ENCODE data around the gene OLFML3. TPM values are rescaled to one million over a fixed set of nuclear protein-coding genes. Genes with fewer than 3 reads are reported as not detected.

OLFML3 gene
- total RNA-seq, 5 donors from 2014 or later (not counting 1 experiment from before 2014, with no cell fraction given) = 0.23 to 1.2 (median 0.63) TPM

DNA sequence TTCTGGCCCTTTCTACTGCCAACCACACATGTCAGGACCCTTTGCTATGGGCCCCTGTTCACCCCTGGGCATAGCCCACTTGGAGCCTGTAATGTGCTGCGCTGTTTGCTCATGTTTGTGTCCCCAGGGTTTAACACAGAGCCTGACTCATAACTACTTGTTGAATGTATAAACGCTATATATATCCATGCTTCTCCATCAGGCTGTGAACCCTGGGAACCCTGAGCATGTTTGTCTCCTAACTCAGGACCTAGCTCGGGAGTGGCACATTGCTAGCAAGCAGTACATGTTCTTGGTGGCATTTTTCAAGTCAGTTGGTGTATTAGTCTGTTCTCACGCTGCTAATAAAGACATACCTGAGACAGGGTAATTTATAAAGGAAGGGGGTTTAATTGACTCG, 8.0 kb downstream of the OLFML3 start:
- Histone ChIP-seq H3K4me1 (ENCODE audit: control insufficient read depth in 1 of 2, extremely low read depth in 1 of 2, insufficient read depth in 2 of 2, low read length in 2 of 2) (no peaks in the 10 kb centered on the region), H3K9me3 (no peaks in the 10 kb centered on the region), H3K27ac (ENCODE audit: low read length) (no peak overlapping the region), H3K4me3 (ENCODE audit: control insufficient read depth in 1 of 2, extremely low read depth in 1 of 2, low read length in 1 of 2) (no peak overlapping the region), H3K27me3 (replicated peaks in 1 of 2; ENCODE audit: control insufficient read depth in 2 of 2, extremely low read depth in 1 of 2, insufficient read depth in 2 of 2, low read length in 1 of 2) (no peaks in the 10 kb centered on the region), H3K36me3 (ENCODE audit: control insufficient read depth in 2 of 2, extremely low read depth in 1 of 2, insufficient read depth in 1 of 2, low read length in 1 of 2) (no peaks in the 10 kb centered on the region)
- ChIA-PET CTCF (no interaction called here), POLR2A (no interaction called here)
- no peaks in the 10 kb centered on the region for H3K36me3 Mint-ChIP-seq
- H3K9me3 Mint-ChIP-seq = no peaks in the 10 kb centered on the region
- H3K4me1 Mint-ChIP-seq = peaks cover 0 to 6% (median 3%) of the 10 kb centered on the region in 3 donors
- no peaks in the 10 kb centered on the region for H3K27me3 Mint-ChIP-seq
- no peak for DNase-seq
- 93% methylated on average over 2 of the region's 5 CpGs for WGBS (ENCODE audit: insufficient coverage)
- no peak overlapping the region for H3K4me3 Mint-ChIP-seq
- H3K27ac Mint-ChIP-seq = no peak overlapping the region
- no peak for ATAC-seq (replicated peaks in 1 of 4)

DNA sequence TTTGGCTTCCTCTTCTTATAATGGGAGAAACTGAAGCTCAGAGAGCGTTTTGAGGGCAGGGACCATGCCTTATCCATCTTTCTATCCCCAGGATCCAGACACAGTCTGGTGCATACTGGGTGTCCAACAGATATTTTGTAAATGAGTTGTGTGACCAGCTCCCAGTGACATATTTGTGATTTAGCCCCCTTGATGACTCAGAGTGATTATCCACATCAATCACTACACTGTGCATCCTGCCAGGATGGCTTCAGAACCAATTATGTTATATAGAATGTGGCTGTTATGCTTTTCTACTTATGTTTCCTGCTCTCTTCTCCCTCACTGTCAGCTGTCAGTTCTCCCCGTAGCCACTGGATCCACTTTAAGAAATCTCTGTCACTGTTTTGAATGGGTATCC, 11.3 kb downstream of the OLFML3 start:
- Mint-ChIP-seq H3K36me3 (peaks cover 8% of the 10 kb centered on the region), H3K4me3 (no peak overlapping the region), H3K27me3 (peaks cover 4 to 5% of the 10 kb centered on the region in 2 donors), H3K9me3 (peaks cover 9 to 16% (median 14%) of the 10 kb centered on the region in 3 donors), H3K27ac (no peak overlapping the region), H3K4me1 (no peaks in the 10 kb centered on the region)
- Histone ChIP-seq H3K27ac (ENCODE audit: low read length) (no peak overlapping the region), H3K4me3 (ENCODE audit: control insufficient read depth in 1 of 2, extremely low read depth in 1 of 2, low read length in 1 of 2) (no peak overlapping the region), H3K9me3 (peaks cover 3% of the 10 kb centered on the region), H3K4me1 (ENCODE audit: control insufficient read depth in 1 of 2, extremely low read depth in 1 of 2, insufficient read depth in 2 of 2, low read length in 2 of 2) (no peaks in the 10 kb centered on the region), H3K36me3 (ENCODE audit: control insufficient read depth in 2 of 2, extremely low read depth in 1 of 2, insufficient read depth in 1 of 2, low read length in 1 of 2) (no peaks in the 10 kb centered on the region), H3K27me3 (replicated peaks in 1 of 2; ENCODE audit: control insufficient read depth in 2 of 2, extremely low read depth in 1 of 2, insufficient read depth in 2 of 2, low read length in 1 of 2) (peaks cover 0 to 14% of the 10 kb centered on the region in 2 experiments)
- ChIA-PET CTCF (interaction anchor here in 1 of 2 donors (0.6 kb wide), 1 partner anchor 299 kb away, joined by 6 read pairs; no protein-coding TSS in a partner anchor), POLR2A (no interaction called here)
- DNase-seq = no peak
- no CpG with 5 or more reads among the region's 2 CpGs for WGBS (ENCODE audit: insufficient coverage)
- ATAC-seq (replicated peaks in 1 of 4) = no peak

DNA sequence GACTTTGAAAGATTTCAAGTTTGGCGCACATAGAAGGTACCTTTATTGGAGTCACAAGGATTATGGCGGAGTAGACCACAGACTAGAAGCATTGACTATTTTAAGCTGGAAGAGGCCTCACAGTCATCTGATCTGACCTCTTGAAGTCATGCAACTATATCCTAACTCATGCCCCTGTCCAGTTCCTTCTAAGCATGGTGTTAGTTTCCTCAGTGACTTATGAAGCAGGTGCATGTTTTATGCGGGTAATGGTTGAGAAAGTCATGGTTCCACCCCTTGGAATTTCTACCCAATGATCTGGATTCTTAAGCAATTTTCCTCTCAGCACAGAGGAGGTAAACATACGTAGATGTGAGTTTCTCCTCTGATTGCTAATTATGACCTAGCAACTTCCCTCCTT, 11.7 kb downstream of the OLFML3 start:
- no CpG with 5 or more reads among the region's 4 CpGs for WGBS (ENCODE audit: insufficient coverage)
- H3K9me3 ChIP-seq = peaks cover 3% of the 10 kb centered on the region
- H3K27ac Mint-ChIP-seq = no peak overlapping the region
- no peak overlapping the region for H3K4me3 Mint-ChIP-seq
- ChIA-PET POLR2A (no interaction called here), CTCF (interaction anchor here in 1 of 2 donors (0.6 kb wide), 1 partner anchor 298 kb away, joined by 6 read pairs; no protein-coding TSS in a partner anchor)
- peaks cover 4 to 5% of the 10 kb centered on the region in 2 donors for H3K27me3 Mint-ChIP-seq
- DNase-seq = no peak
- peaks cover 11 to 18% (median 15%) of the 10 kb centered on the region in 3 donors for H3K9me3 Mint-ChIP-seq
- no peaks in the 10 kb centered on the region for H3K4me1 ChIP-seq (ENCODE audit: control insufficient read depth in 1 of 2, extremely low read depth in 1 of 2, insufficient read depth in 2 of 2, low read length in 2 of 2)
- H3K27me3 ChIP-seq (replicated peaks in 1 of 2; ENCODE audit: control insufficient read depth in 2 of 2, extremely low read depth in 1 of 2, insufficient read depth in 2 of 2, low read length in 1 of 2) = peaks cover 0 to 14% of the 10 kb centered on the region in 2 experiments
- H3K4me3 ChIP-seq (ENCODE audit: control insufficient read depth in 1 of 2, extremely low read depth in 1 of 2, low read length in 1 of 2) = no peak overlapping the region
- peaks cover 10% of the 10 kb centered on the region for H3K36me3 Mint-ChIP-seq
- no peak for ATAC-seq (replicated peaks in 1 of 4)
- no peak overlapping the region for H3K27ac ChIP-seq (ENCODE audit: low read length)
- no peaks in the 10 kb centered on the region for H3K4me1 Mint-ChIP-seq
- H3K36me3 ChIP-seq (ENCODE audit: control insufficient read depth in 2 of 2, extremely low read depth in 1 of 2, insufficient read depth in 1 of 2, low read length in 1 of 2) = no peaks in the 10 kb centered on the region

DNA sequence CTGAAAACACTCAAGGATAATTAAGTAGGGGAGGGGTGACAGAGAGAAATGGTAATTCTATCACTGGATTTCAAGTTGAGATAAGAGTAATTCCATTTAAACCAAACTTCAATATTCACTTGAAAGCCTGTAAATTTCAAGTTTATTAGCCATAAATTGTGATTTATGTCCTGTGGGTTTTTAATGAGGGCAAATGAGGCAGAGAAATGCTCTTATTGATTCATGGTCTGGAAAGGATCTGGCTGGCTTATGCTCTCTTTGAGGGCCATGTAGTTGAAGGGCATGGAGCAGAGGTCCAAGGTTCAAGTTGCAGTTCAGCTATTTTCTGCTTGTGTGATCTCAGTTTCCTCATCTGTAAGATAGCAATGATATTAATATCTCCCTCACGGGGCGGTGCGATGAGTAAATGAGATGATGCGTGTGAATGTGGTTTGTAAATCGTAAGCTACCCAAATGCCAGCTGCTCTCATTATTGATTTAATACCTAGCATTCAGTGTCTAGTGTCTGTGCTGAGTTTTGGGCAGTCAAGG, 12.3 kb downstream of the OLFML3 start:
- H3K4me1 ChIP-seq (ENCODE audit: control insufficient read depth in 1 of 2, extremely low read depth in 1 of 2, insufficient read depth in 2 of 2, low read length in 2 of 2) = no peaks in the 10 kb centered on the region
- H3K36me3 Mint-ChIP-seq = peaks cover 10% of the 10 kb centered on the region
- no peaks in the 10 kb centered on the region for H3K4me1 Mint-ChIP-seq

DNA sequence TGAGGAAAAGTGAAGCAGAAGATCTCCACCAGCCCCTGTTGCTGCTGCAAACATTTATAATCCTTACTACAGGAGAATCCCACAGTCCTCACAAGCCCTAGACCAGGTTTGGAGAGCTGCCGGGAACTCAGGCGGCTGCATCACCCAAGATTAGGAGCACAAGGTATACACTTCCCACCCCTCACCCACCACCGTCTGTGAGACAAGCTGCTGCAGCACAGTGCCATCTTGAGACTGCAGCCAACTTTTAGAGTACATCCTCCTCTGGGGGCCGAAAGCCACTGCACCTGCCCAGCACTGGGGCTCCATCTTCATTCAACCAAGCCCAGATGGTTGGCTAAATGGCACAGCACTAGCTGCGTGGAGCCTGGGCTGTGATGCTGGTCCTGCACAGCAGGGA, 13.8 kb downstream of the OLFML3 start:
- Histone ChIP-seq H3K9me3 (peaks cover 3% of the 10 kb centered on the region), H3K36me3 (ENCODE audit: control insufficient read depth in 2 of 2, extremely low read depth in 1 of 2, insufficient read depth in 1 of 2, low read length in 1 of 2) (no peaks in the 10 kb centered on the region), H3K27ac (ENCODE audit: low read length) (no peak overlapping the region), H3K27me3 (replicated peaks in 1 of 2; ENCODE audit: control insufficient read depth in 2 of 2, extremely low read depth in 1 of 2, insufficient read depth in 2 of 2, low read length in 1 of 2) (peaks cover 0 to 14% of the 10 kb centered on the region in 2 experiments), H3K4me3 (ENCODE audit: control insufficient read depth in 1 of 2, extremely low read depth in 1 of 2, low read length in 1 of 2) (no peak overlapping the region), H3K4me1 (ENCODE audit: control insufficient read depth in 1 of 2, extremely low read depth in 1 of 2, insufficient read depth in 2 of 2, low read length in 2 of 2) (no peaks in the 10 kb centered on the region)
- peaks cover 10% of the 10 kb centered on the region for H3K36me3 Mint-ChIP-seq
- ChIA-PET POLR2A (no interaction called here), CTCF (no interaction called here)
- no peak overlapping the region for H3K4me3 Mint-ChIP-seq
- peaks cover 11 to 18% (median 15%) of the 10 kb centered on the region in 3 donors for H3K9me3 Mint-ChIP-seq
- WGBS (ENCODE audit: insufficient coverage) = 96% methylated on average over 5 of the region's 5 CpGs
- ATAC-seq (replicated peaks in 1 of 4) = no peak
- peaks cover 4 to 6% of the 10 kb centered on the region in 2 donors for H3K27me3 Mint-ChIP-seq
- H3K27ac Mint-ChIP-seq = no peak overlapping the region
- no peak for DNase-seq
- peaks cover 0 to 3% (median 0%) of the 10 kb centered on the region in 3 donors for H3K4me1 Mint-ChIP-seq

More for the DNA sequence above, 12.3 kb downstream of the OLFML3 start:
- ATAC-seq (replicated peaks in 1 of 4) = no peak
- CTCF ChIA-PET = no interaction called here
- H3K27ac Mint-ChIP-seq = no peak overlapping the region
- H3K27me3 Mint-ChIP-seq = peaks cover 4 to 5% of the 10 kb centered on the region in 2 donors
- WGBS (ENCODE audit: insufficient coverage) = no CpG with 5 or more reads among the region's 5 CpGs
- peaks cover 11 to 18% (median 15%) of the 10 kb centered on the region in 3 donors for H3K9me3 Mint-ChIP-seq
- H3K9me3 ChIP-seq = peaks cover 3% of the 10 kb centered on the region
- no peak overlapping the region for H3K27ac ChIP-seq (ENCODE audit: low read length)
- no peak overlapping the region for H3K4me3 Mint-ChIP-seq
- no peak for DNase-seq
- H3K36me3 ChIP-seq (ENCODE audit: control insufficient read depth in 2 of 2, extremely low read depth in 1 of 2, insufficient read depth in 1 of 2, low read length in 1 of 2) = no peaks in the 10 kb centered on the region
- H3K27me3 ChIP-seq (replicated peaks in 1 of 2; ENCODE audit: control insufficient read depth in 2 of 2, extremely low read depth in 1 of 2, insufficient read depth in 2 of 2, low read length in 1 of 2) = peaks cover 0 to 14% of the 10 kb centered on the region in 2 experiments
- POLR2A ChIA-PET = no interaction called here
- H3K4me3 ChIP-seq (ENCODE audit: control insufficient read depth in 1 of 2, extremely low read depth in 1 of 2, low read length in 1 of 2) = no peak overlapping the region

DNA sequence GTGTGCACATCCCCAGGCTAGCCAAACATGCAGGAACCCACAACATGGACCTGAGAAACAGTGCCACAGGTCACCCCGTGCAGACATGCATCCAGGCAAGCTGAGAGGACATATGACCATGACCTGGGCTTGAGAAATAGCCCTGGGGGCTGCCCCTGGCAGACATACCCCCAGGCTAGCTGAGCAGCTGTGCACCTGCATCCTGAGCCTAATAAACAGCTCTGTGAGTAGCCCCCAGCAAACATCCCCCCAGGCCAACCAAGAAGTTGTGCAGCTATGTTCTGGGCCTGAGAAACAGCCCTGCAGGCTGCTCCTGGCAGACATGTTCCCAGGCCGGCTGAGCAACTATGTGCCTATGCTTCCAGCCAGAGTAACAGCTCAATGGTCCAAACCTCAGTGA, 14.5 kb downstream of the OLFML3 start:
- H3K9me3 ChIP-seq = peaks cover 3% of the 10 kb centered on the region
- Mint-ChIP-seq H3K4me3 (no peak overlapping the region), H3K4me1 (peaks cover 2 to 9% (median 6%) of the 10 kb centered on the region in 3 donors), H3K27me3 (peaks cover 4 to 6% of the 10 kb centered on the region in 2 donors), H3K27ac (no peak overlapping the region), H3K36me3 (peaks cover 10% of the 10 kb centered on the region), H3K9me3 (peaks cover 11 to 18% (median 15%) of the 10 kb centered on the region in 3 donors)
- H3K4me3 ChIP-seq (ENCODE audit: control insufficient read depth in 1 of 2, extremely low read depth in 1 of 2, low read length in 1 of 2) = no peak overlapping the region
- no peak overlapping the region for H3K27ac ChIP-seq (ENCODE audit: low read length)
- H3K36me3 ChIP-seq (ENCODE audit: control insufficient read depth in 2 of 2, extremely low read depth in 1 of 2, insufficient read depth in 1 of 2, low read length in 1 of 2) = no peaks in the 10 kb centered on the region
- ATAC-seq (replicated peaks in 1 of 4) = no peak
- ChIA-PET POLR2A (interaction anchor here in 1 of 2 donors (0.5 to 0.7 kb wide), 2 partner anchors 478 to 536 kb away, joined by 3 read pairs; no protein-coding TSS in a partner anchor), CTCF (no interaction called here)
- H3K4me1 ChIP-seq (ENCODE audit: control insufficient read depth in 1 of 2, extremely low read depth in 1 of 2, insufficient read depth in 2 of 2, low read length in 2 of 2) = no peaks in the 10 kb centered on the region
- H3K27me3 ChIP-seq (replicated peaks in 1 of 2; ENCODE audit: control insufficient read depth in 2 of 2, extremely low read depth in 1 of 2, insufficient read depth in 2 of 2, low read length in 1 of 2) = peaks cover 0 to 14% of the 10 kb centered on the region in 2 experiments
- DNase-seq = no peak
- WGBS (ENCODE audit: insufficient coverage) = 75% methylated on average over 2 of the region's 2 CpGs
